Measurements from ENCODE around the gene SLC16A3. TPM values are rescaled to one million over a fixed set of nuclear protein-coding genes. Genes with fewer than 3 reads are reported as not detected.

Gene SLC16A3
- polyA plus RNA-seq, 1 donor (not counting 4 experiments of a cell fraction or from before 2014, with no cell fraction given): 35.7 TPM

DNA sequence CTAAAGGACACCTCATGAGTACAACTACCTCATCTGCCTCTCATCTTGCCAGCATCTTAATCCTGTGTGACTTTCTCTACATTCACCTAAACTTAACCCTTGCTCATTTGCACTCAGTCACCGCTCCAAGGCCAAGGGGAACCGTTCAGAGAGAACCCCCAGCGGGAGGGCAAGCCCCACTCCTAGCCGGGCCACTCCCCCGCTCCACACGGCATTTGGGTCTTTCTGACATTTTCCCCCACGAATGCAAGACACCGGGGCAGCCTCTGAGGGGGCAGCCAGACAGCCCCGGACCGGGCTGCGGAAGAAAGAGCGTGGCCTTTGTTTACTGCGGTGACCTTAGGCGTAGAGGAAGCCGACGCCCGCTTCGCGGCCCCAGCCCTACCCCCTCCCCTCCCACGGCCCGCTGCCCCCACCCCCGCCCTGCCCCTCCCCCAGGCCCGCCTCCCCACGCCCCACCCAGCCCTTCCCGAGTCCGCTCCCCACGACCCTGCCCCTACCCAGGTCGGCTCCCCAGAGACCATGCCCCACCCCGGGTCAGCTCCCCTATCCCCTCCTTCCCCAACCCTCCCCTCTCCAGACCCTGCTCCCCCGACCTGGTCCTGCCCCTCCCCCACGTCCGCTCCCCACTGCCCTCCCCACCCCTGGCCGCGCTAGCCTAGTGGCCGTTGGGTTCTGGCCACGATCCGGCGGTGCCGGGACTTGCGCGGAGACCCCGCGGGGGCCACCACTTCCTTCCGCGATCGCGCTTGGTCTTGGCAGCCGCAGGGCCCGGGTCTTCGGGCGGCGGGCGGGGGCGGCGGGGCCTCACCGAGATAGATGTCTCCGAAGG, 43.9 kb downstream of the SLC16A3 start:
- Histone ChIP-seq H3K27ac (ENCODE audit: control insufficient read depth, insufficient read depth, low read length) (peak overlapping the region; percentile 83), H3K4me1 (ENCODE audit: control insufficient read depth, extremely low read depth, insufficient read depth, low read length) (peaks cover 33% of the 10 kb centered on the region), H3K27me3 (ENCODE audit: control insufficient read depth, extremely low read depth, insufficient read depth, low read length) (no peaks in the 10 kb centered on the region), H3K4me3 (ENCODE audit: control insufficient read depth in 2 of 3, extremely low read depth in 1 of 3, insufficient read depth in 2 of 3, low read depth in 1 of 3, low read length in 3 of 3) (peak overlapping the region; percentile 86 to 91 (median 89)), H3K4me2 (ENCODE audit: control insufficient read depth, extremely low read depth, insufficient read depth, low read depth, low read length) (peak overlapping the region; percentile 71), H4K20me1 (ENCODE audit: control insufficient read depth, extremely low read depth, insufficient read depth, low read length) (peaks cover 42% of the 10 kb centered on the region), H3K9me1 (ENCODE audit: control insufficient read depth, extremely low read depth, insufficient read depth, low read length) (peaks cover 13% of the 10 kb centered on the region), H3K79me2 (ENCODE audit: control insufficient read depth, insufficient read depth, low read length) (peaks cover 55% of the 10 kb centered on the region), H3K9me3 (ENCODE audit: control insufficient read depth, low read depth, low read length) (no peaks in the 10 kb centered on the region), H2AFZ (ENCODE audit: control insufficient read depth, low read length) (no peak overlapping the region), H3K9ac (ENCODE audit: control insufficient read depth, extremely low read depth, insufficient read depth, low read length) (peak overlapping the region; percentile 86), H3K36me3 (ENCODE audit: control insufficient read depth in 2 of 2, extremely low read depth in 1 of 2, insufficient read depth in 2 of 2, low read length in 2 of 2) (peaks cover 14 to 28% of the 10 kb centered on the region in 2 experiments)
- TF ChIP-seq EZH2 (IDR thresholded peaks at IDR 0.05; ENCODE audit: low read length): no peak
- TF ChIP-seq CTCF (optimal IDR thresholded peaks at IDR 0.05 in 1 of 3, IDR thresholded peaks at IDR 0.05 in 1 of 3, conservative IDR thresholded peaks at IDR 0.05 in 1 of 3; ENCODE audit: extremely low read depth in 1 of 3, insufficient read depth in 2 of 3, low read length in 3 of 3): no peak
- no peak for FAIRE-seq
- DNase-seq (ENCODE audit: low read depth, low spot score): no peak
- dilution Hi-C loops (cut with MboI; ENCODE audit: extremely low pct_ligation_motif_present, low sequenced_read_pairs): no loop called here

DNA sequence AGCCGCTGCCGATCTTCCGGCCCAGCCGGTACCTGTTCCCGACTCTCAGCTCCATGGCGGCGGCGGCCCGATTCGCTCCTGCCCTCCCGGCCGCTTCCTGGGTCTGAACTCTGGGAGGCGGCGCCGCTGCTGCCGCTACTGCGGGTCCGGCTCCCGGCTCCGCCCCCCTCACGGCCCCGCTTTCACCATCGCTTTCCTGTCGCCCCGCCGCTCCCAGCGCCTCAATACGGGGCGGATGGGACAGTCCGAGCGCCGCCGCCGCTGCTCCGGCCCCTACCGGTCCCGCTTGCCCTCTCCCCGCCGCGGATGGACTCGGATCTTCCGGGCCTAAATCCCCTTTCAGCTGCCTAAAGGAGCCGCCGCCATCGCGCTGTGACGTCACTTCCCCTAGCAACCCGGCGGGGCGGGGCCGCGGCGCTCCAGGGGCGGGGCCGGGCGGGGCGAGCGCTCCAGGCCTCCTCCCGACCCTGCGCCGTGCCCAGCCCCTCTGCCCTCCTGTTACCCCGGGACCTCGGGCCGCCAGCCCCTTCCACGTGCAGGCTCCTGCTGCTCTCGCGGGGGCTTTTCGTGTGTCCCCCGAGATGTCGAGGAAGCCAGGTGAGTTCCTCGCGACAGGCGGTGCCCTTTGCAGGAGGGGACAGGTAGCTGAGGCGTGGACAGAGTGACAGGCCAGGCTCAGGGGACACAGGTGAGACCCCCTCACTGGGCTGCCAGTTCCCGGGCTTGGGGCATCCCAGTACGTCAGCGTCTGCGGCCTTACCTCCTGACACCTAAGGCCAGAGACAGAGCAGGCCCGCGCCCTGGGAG, 44.7 kb downstream of the SLC16A3 start, which contains the start of gene CSNK1D:
Gene CSNK1D, minus strand, starts transcription at position 374 of the 807 bp plus-strand sequence. Its CDS starts 319 bp downstream, at position 55.
- DNase-seq (ENCODE audit: low read depth, low spot score): no peak
- Histone ChIP-seq H3K9me3 (ENCODE audit: control insufficient read depth, low read depth, low read length) (no peaks in the 10 kb centered on the region), H3K9ac (ENCODE audit: control insufficient read depth, extremely low read depth, insufficient read depth, low read length) (peak within 1 kb of the TSS; percentile 86), H2AFZ (ENCODE audit: control insufficient read depth, low read length) (peak within 1 kb of the TSS; percentile 79), H3K27ac (ENCODE audit: control insufficient read depth, insufficient read depth, low read length) (peak within 1 kb of the TSS; percentile 83), H3K4me1 (ENCODE audit: control insufficient read depth, extremely low read depth, insufficient read depth, low read length) (peaks cover 24% of the 10 kb centered on the region), H3K36me3 (ENCODE audit: control insufficient read depth in 2 of 2, extremely low read depth in 1 of 2, insufficient read depth in 2 of 2, low read length in 2 of 2) (peaks cover 10 to 28% of the 10 kb centered on the region in 2 experiments), H3K79me2 (ENCODE audit: control insufficient read depth, insufficient read depth, low read length) (peaks cover 46% of the 10 kb centered on the region), H3K27me3 (ENCODE audit: control insufficient read depth, extremely low read depth, insufficient read depth, low read length) (no peaks in the 10 kb centered on the region), H4K20me1 (ENCODE audit: control insufficient read depth, extremely low read depth, insufficient read depth, low read length) (peaks cover 34% of the 10 kb centered on the region), H3K4me2 (ENCODE audit: control insufficient read depth, extremely low read depth, insufficient read depth, low read depth, low read length) (peak within 1 kb of the TSS; percentile 76), H3K4me3 (ENCODE audit: control insufficient read depth in 2 of 3, extremely low read depth in 1 of 3, insufficient read depth in 2 of 3, low read depth in 1 of 3, low read length in 3 of 3) (peak within 1 kb of the TSS; percentile 86 to 91 (median 89)), H3K9me1 (ENCODE audit: control insufficient read depth, extremely low read depth, insufficient read depth, low read length) (peaks cover 10% of the 10 kb centered on the region)
- TF ChIP-seq EZH2 (IDR thresholded peaks at IDR 0.05; ENCODE audit: low read length): no peak
- TF ChIP-seq CTCF (optimal IDR thresholded peaks at IDR 0.05 in 1 of 3, IDR thresholded peaks at IDR 0.05 in 1 of 3, conservative IDR thresholded peaks at IDR 0.05 in 1 of 3; ENCODE audit: extremely low read depth in 1 of 3, insufficient read depth in 2 of 3, low read length in 3 of 3): no peak
- dilution Hi-C loops (cut with MboI; ENCODE audit: extremely low pct_ligation_motif_present, low sequenced_read_pairs): no loop called here
- no peak for FAIRE-seq

Measured in keratinocyte (primary cell).